Activated CD8-positive, alpha-beta memory T cell treated with anti-CD3 and anti-CD28 coated beads for 1 hour (primary cell): Measurements from ENCODE around the gene OR51B4.
"Not testable (repeated sequence)": the region's sequence is repeated elsewhere in the genome, so short reads cannot be mapped to it uniquely, and the experiment has no call there.

ENCODE experiments used
- DNase-seq, 2 donors: peaks; one replicate each; pipeline ENCODE4 v3.0.0-alpha.2; 2020; ENCODE audit warnings: low read depth in 1 of 2; ENCODE audit errors: extremely low read depth in 1 of 2

OR51B4 gene

GRCh38 chr11:5301846-5302245 is at the start of gene OR51B4:
Gene OR51B4, minus strand, starts transcription at chr11:5301946. Its CDS starts 0 bp downstream, at chr11:5301946.
- DNase-seq = no peak

GRCh38 chr11:5351208-5351607 is 49.5 kb upstream of the OR51B4 start, which contains the start of gene OR51B6:
Gene OR51B6, plus strand, starts transcription at chr11:5351508. Its CDS starts 0 bp downstream, at chr11:5351508.
- no peak for DNase-seq

GRCh38 chr11:5349550-5349949 is 47.8 kb upstream of the OR51B4 start:
- no peak for DNase-seq

GRCh38 chr11:5348551-5349194 is 46.9 kb upstream of the OR51B4 start:
- DNase-seq = no peak

- no peak for DNase-seq
Measured at GRCh38 chr11:5345831-5346230, 44.1 kb upstream of the OR51B4 start.

GRCh38 chr11:5343474-5344335 is 42.0 kb upstream of the OR51B4 start, which contains the start of gene OR51B5:
Gene OR51B5, minus strand, starts transcription at chr11:5343524. Its CDS starts 0 bp downstream, at chr11:5343524.
- no peak for DNase-seq

- no peak for DNase-seq
Measured at GRCh38 chr11:5339771-5340322, 38.1 kb upstream of the OR51B4 start.

GRCh38 chr11:5337253-5337652 is 35.5 kb upstream of the OR51B4 start:
- DNase-seq = not testable (repeated sequence)

- no peak for DNase-seq
Measured at GRCh38 chr11:5336331-5336730, 34.6 kb upstream of the OR51B4 start.

- DNase-seq = no peak
Measured at GRCh38 chr11:5335170-5335569, 33.4 kb upstream of the OR51B4 start.

GRCh38 chr11:5324197-5324596 is 22.5 kb upstream of the OR51B4 start, which contains the start of gene OR51B2:
Gene OR51B2, minus strand, starts transcription at chr11:5324297. Its CDS starts 0 bp downstream, at chr11:5324297.
- DNase-seq = no peak

GRCh38 chr11:5317292-5317691 is 15.5 kb upstream of the OR51B4 start:
- no peak for DNase-seq

GRCh38 chr11:5313326-5314023 is 11.7 kb upstream of the OR51B4 start:
- not testable (repeated sequence) for DNase-seq

- no peak for DNase-seq
Measured at GRCh38 chr11:5310423-5310822, 8.7 kb upstream of the OR51B4 start.

- no peak for DNase-seq
Measured at GRCh38 chr11:5307256-5308019, 5.7 kb upstream of the OR51B4 start.

- no peak for DNase-seq
Measured at GRCh38 chr11:5304046-5304445, 2.3 kb upstream of the OR51B4 start.

GRCh38 chr11:5303626-5304025 is 1.9 kb upstream of the OR51B4 start:
- no peak for DNase-seq

- no peak for DNase-seq
Measured at GRCh38 chr11:5300251-5300650, 1.5 kb downstream of the OR51B4 start.

GRCh38 chr11:5298451-5298850 is 3.3 kb downstream of the OR51B4 start:
- no peak for DNase-seq

- DNase-seq = no peak
Measured at GRCh38 chr11:5297721-5298323, 3.9 kb downstream of the OR51B4 start.
